ENCODE measurements around the gene NPR1.
"Not testable (repeated sequence)": the region's sequence is repeated elsewhere in the genome, so short reads cannot be mapped to it uniquely, and the experiment has no call there.

NPR1 gene

GRCh38 chr1:153651771-153652170, 26.7 kb upstream of the NPR1 start:
- DNase-seq = no peak

- peak; percentile 63 for DNase-seq
Observed at GRCh38 chr1:153652805-153653500, 25.5 kb upstream of the NPR1 start.

- DNase-seq = no peak
Observed at GRCh38 chr1:153655333-153655732, 23.2 kb upstream of the NPR1 start.

- DNase-seq = peak; percentile 95
Observed at GRCh38 chr1:153658400-153659174, 19.9 kb upstream of the NPR1 start, which contains the start of gene SNAPIN. TSS of gene SNAPIN (plus strand) at chr1:153658703. CDS start at chr1:153658744, 41 bp downstream.

GRCh38 chr1:153659175-153659534, 19.3 kb upstream of the NPR1 start:
- no peak for DNase-seq

GRCh38 chr1:153659656-153660055, 18.8 kb upstream of the NPR1 start:
- no peak for DNase-seq

GRCh38 chr1:153661111-153661708, 17.3 kb upstream of the NPR1 start:
- DNase-seq = no peak

- no peak for DNase-seq
Observed at GRCh38 chr1:153662269-153662668, 16.2 kb upstream of the NPR1 start.

GRCh38 chr1:153663211-153663610, 15.3 kb upstream of the NPR1 start:
- DNase-seq = no peak

- no peak for DNase-seq
Observed at GRCh38 chr1:153667439-153667838, 11.0 kb upstream of the NPR1 start.

GRCh38 chr1:153668672-153669071, 9.8 kb upstream of the NPR1 start:
- not testable (repeated sequence) for DNase-seq

- DNase-seq = no peak
Observed at GRCh38 chr1:153669606-153670005, 8.9 kb upstream of the NPR1 start.

- DNase-seq = no peak
Observed at GRCh38 chr1:153670257-153670858, 8.1 kb upstream of the NPR1 start.

- DNase-seq = peak; percentile 99
Observed at GRCh38 chr1:153670859-153671627, 7.4 kb upstream of the NPR1 start, which contains the start of gene ILF2. TSS of gene ILF2 (minus strand) at chr1:153670993. CDS start at chr1:153670922, 71 bp downstream.

- not testable (repeated sequence) for DNase-seq
Observed at GRCh38 chr1:153671628-153672353, 6.7 kb upstream of the NPR1 start.

- no peak for DNase-seq
Observed at GRCh38 chr1:153673511-153673910, 5.0 kb upstream of the NPR1 start.

GRCh38 chr1:153677718-153678518, 570 bp upstream of the NPR1 start:
- peak; percentile 80 for DNase-seq

- DNase-seq = no peak
Observed at GRCh38 chr1:153679337-153680119, 1.0 kb downstream of the NPR1 start.

GRCh38 chr1:153680120-153680403, 1.6 kb downstream of the NPR1 start:
- no peak for DNase-seq

GRCh38 chr1:153682730-153683129, 4.2 kb downstream of the NPR1 start:
- no peak for DNase-seq
